Activated CD4-positive, alpha-beta T cell treated with anti-CD3 and anti-CD28 coated beads for 36 hours (primary cell): ENCODE measurements around the gene KCNMA1. TPM values are rescaled to one million over a fixed set of nuclear protein-coding genes. Genes with fewer than 3 reads are reported as not detected.

ENCODE experiments used
- ATAC-seq: fragments of 200-7000 bp; cut with Tn5 transposase; one replicate; pipeline ENCODE4 v1.10.0; 2021; ENCODE audit warnings: mild to moderate bottlenecking, moderate library complexity
- CTCF ChIA-PET: fragments of 350-600 bp; sonication (Branson Sonifier 250); formaldehyde crosslinking; loops from one replicate; lab custom pipeline; 2021; ENCODE audit warnings: antibody characterized with exemption; lab: Charles Lee
- POLR2A ChIA-PET: fragments of 350-600 bp; sonication (Branson Sonifier 250); formaldehyde crosslinking; loops from one replicate; lab custom pipeline; 2021; ENCODE audit warnings: antibody characterized with exemption, inconsistent platforms; lab: Charles Lee
- DNase-seq: peaks from one replicate; pipeline ENCODE4 v3.0.0-alpha.2; 2020
- H3K27ac Mint-ChIP-seq: one replicate; pipeline ENCODE4 v1.8.0; 2021; ENCODE audit warnings: mixed read lengths
- H3K27me3 Mint-ChIP-seq: one replicate; pipeline ENCODE4 v1.8.0; 2021; ENCODE audit warnings: mixed read lengths
- H3K36me3 Mint-ChIP-seq: one replicate; pipeline ENCODE4 v1.8.0; 2021; ENCODE audit warnings: low read depth, mixed read lengths
- H3K4me1 Mint-ChIP-seq: one replicate; pipeline ENCODE4 v1.8.0; 2021; ENCODE audit warnings: mixed read lengths
- H3K4me3 Mint-ChIP-seq: one replicate; pipeline ENCODE4 v1.8.0; 2021; ENCODE audit warnings: mild to moderate bottlenecking, moderate library complexity, mixed read lengths
- H3K9me3 Mint-ChIP-seq: one replicate; pipeline ENCODE4 v1.8.0; 2021; ENCODE audit warnings: low read depth, mixed read lengths
- intact Hi-C, 2 experiments: fragments of 100-400 bp; cut with DNase I in 1 of 2; cut with micrococcal nuclease in 1 of 2; formaldehyde crosslinking; loops; one replicate each; pipeline versions ENCODE4 v1.14.2 to v1.15.1; 2022 to 2024; cut with DNase I, micrococcal nuclease
- total RNA-seq, 2 experiments: library from RNA; stranded (reverse); gene quantifications; one replicate each; pipeline ENCODE4 v1.2.3, GENCODE V29; 2021

KCNMA1 gene
- total RNA-seq, 2 experiments from 2014 or later: 0.18 TPM; not detected in 1

DNA sequence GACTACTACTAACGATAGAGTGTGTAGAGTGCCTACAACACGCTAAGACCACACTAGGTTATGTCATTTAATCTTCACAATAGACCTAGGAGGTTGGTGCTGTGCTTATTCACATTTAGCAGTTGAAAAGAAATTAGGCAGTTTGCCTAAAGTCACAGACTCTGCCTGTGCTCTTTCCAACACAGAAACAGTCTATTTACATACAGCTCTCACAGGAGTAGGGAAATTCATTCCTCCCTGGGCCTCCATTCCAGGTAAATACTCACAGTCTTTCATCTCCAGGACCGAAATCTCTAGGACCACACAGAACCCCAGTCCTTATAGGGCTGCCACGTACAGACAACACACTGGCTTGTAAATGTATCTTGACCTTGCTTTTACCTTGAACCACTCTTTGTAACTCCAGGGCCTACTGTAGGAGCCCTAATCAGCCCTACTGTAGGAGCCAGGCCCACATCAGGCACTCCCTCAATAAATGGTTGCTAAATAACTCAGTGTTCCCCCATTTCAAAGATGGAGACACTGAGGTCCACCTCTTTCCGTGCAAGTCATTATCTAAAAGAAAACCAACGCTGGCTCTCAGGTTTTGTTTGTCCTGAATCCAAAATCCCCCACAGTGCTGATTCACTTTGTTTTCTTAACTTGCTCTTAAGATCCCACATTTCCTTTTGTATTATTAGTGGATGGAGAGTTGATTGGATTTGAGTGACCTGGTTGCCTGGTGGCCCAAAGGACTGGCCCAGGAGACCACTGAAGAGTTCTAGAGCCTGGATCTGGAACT lies 146.9 kb downstream of the KCNMA1 start:
- Mint-ChIP-seq H3K9me3 (no peaks in the 10 kb centered on the region), H3K27ac (no peak overlapping the region), H3K4me1 (no peaks in the 10 kb centered on the region), H3K4me3 (no peak overlapping the region), H3K36me3 (no peaks in the 10 kb centered on the region), H3K27me3 (peaks cover 2% of the 10 kb centered on the region)
- DNase-seq: no peak
- intact Hi-C loops: no loop called here
- CTCF ChIA-PET: no interaction called here
- POLR2A ChIA-PET: no interaction called here
- ATAC-seq: no peak

DNA sequence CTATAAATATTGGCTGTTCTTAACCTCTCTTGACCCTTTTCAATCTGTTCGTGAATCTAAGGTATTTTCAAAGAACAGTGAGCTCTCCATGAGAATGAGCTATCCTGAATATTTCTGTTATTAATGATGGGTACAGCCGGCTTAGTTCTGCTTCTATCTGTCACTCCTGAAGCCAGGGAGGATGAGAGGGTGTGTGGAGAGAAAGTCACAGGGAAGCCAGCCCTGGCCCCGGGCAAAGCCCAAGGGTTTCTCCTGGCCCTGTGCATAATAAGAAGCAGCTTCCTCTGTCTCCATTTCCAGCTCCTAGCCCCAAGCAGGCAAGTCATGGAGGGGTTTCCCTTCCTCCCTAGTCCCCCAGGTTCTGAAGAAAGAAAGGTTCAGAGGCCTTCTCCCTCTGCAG lies 151.1 kb downstream of the KCNMA1 start:
- DNase-seq (no peak), ATAC-seq (no peak)
- intact Hi-C loops: no loop called here
- POLR2A ChIA-PET: no interaction called here
- no peaks in the 10 kb centered on the region for H3K36me3 Mint-ChIP-seq
- no peaks in the 10 kb centered on the region for H3K4me1 Mint-ChIP-seq
- CTCF ChIA-PET: interaction anchor here (0.6 kb wide), 1 partner anchor 14 kb away, joined by 3 read pairs; no protein-coding TSS in a partner anchor
- H3K27ac Mint-ChIP-seq: no peak overlapping the region
- no peak overlapping the region for H3K4me3 Mint-ChIP-seq
- no peaks in the 10 kb centered on the region for H3K9me3 Mint-ChIP-seq
- H3K27me3 Mint-ChIP-seq: no peaks in the 10 kb centered on the region

DNA sequence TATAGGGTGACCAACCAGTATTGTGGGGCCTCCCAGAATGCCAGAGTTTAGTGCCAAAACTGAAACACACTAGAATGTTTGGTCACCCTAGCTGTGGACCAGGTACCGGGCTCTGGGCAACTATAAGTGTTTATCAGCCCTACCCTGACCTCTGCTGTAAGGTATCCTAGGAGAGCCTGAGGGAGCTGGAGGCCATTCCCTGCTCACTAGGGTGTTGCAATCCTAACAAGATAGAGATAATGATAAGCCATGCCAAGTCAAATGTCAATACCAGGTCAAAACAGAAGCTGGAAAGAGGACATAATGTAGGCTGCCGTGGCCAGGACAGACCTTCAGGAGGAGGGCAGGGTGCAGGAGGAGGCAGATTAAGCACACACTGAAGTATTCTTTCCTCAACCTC lies 151.8 kb downstream of the KCNMA1 start:
- H3K4me1 Mint-ChIP-seq: no peaks in the 10 kb centered on the region
- POLR2A ChIA-PET: no interaction called here
- no peak for ATAC-seq
- intact Hi-C loops: no loop called here
- DNase-seq: no peak
- H3K4me3 Mint-ChIP-seq: no peak overlapping the region
- H3K9me3 Mint-ChIP-seq: no peaks in the 10 kb centered on the region
- H3K27ac Mint-ChIP-seq: no peak overlapping the region
- no peaks in the 10 kb centered on the region for H3K27me3 Mint-ChIP-seq
- no peaks in the 10 kb centered on the region for H3K36me3 Mint-ChIP-seq
- CTCF ChIA-PET: no interaction called here

DNA sequence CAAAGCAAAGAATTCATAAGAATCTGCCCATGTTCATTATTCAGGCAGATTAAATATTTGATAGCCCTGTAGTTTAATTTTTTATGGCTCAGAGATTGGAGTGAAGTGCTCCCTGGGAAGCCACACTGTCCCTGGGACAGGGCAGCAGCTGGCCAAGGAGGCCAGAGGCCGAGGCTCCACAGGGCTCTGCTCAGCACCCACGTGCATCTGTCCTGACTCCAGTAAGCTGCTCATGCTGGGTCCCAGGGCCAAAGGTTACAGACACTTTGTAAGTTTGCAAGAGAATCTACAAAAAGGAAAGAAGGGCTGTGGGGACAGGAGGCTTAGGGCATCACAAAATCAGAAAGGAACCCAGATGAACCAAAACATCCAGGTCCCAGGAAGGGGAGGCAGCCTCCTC lies 155.5 kb downstream of the KCNMA1 start:
- CTCF ChIA-PET: no interaction called here
- POLR2A ChIA-PET: no interaction called here
- ATAC-seq: no peak
- Mint-ChIP-seq H3K27me3 (no peaks in the 10 kb centered on the region), H3K9me3 (no peaks in the 10 kb centered on the region), H3K27ac (no peak overlapping the region), H3K36me3 (no peaks in the 10 kb centered on the region), H3K4me3 (no peak overlapping the region), H3K4me1 (no peaks in the 10 kb centered on the region)
- intact Hi-C loops: no loop called here
- no peak for DNase-seq

DNA sequence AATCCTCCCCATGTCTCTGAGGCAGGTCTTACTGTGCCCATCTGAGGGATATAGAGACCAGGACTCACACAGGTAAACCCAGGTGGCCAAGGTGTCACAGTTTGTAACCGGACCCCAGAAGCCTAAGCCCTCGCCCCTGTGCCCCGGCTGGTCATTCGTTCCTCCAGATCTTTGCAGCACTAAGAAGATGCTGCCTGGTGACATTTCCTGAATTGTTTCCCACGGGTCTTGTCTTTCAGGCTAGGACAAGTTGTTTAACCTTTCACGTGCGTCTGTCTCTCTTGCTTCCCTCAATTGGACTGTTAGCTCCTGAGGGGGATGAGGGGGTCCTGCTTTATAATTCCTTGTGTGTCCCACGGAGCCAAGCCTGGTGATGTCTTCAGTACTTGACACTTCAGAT lies 158.0 kb downstream of the KCNMA1 start:
- CTCF ChIA-PET: no interaction called here
- POLR2A ChIA-PET: no interaction called here
- no peak for DNase-seq
- H3K9me3 Mint-ChIP-seq: no peaks in the 10 kb centered on the region
- no peak overlapping the region for H3K27ac Mint-ChIP-seq
- intact Hi-C loops: no loop called here
- ATAC-seq: no peak
- no peak overlapping the region for H3K4me3 Mint-ChIP-seq
- H3K4me1 Mint-ChIP-seq: no peaks in the 10 kb centered on the region
- H3K36me3 Mint-ChIP-seq: no peaks in the 10 kb centered on the region
- no peaks in the 10 kb centered on the region for H3K27me3 Mint-ChIP-seq

DNA sequence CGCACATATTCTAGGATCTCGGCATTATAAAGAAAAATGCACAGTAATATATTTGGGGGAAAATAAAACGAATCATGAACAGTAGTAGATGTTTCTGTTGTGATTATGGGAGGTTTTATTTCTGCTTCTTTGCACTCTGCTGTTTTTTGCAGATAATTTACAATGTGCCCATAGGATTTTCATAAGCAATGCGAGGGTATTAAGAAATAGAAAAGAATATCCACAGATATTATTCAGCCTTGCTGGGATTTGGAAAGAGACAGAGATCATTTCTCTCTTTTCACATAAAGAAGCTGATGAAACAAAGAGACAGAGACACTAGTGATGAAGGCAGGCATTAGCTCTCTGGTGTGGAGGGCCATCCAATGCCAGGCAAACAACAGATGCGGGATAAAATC lies 158.6 kb downstream of the KCNMA1 start:
- intact Hi-C loops: no loop called here
- Mint-ChIP-seq H3K27me3 (no peaks in the 10 kb centered on the region), H3K4me1 (no peaks in the 10 kb centered on the region), H3K9me3 (no peaks in the 10 kb centered on the region), H3K36me3 (no peaks in the 10 kb centered on the region), H3K4me3 (no peak overlapping the region), H3K27ac (no peak overlapping the region)
- no peak for ATAC-seq
- no peak for DNase-seq
- CTCF ChIA-PET: no interaction called here
- POLR2A ChIA-PET: no interaction called here

DNA sequence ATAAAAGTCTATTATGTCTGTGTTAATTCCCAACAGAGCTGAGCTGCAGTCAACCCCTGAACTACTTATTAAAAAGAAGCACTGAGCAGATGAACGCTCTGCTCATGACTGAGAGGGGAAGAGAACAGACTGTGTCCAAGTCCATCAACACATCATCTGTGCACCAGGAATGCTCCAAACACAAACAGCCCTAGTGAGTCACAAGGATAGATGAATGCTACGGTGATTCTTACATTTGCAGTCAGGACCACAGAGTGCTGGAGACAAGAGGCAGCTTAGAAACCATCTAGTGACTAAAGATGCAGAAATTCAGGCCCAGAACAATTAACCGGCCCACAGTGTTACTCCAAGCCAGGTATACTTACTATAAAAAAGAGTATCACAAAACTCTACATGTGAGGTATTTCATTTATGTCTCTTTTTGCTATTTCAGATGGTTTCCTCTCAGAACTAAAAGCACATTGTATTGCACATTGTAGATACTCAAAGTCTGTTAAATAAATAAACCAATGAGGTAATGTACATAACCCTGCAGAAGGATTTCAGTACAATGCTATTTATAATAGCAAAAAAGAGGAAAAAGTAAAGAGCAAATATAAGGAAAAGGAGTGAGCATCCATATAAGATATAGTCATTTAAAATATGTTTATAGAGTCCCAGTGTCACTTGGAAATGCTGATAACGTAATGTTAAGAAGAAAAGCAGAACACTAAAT lies 159.2 kb downstream of the KCNMA1 start:
- ChIA-PET CTCF (no interaction called here), POLR2A (no interaction called here)
- no peaks in the 10 kb centered on the region for H3K9me3 Mint-ChIP-seq
- no peaks in the 10 kb centered on the region for H3K4me1 Mint-ChIP-seq
- DNase-seq (no peak), ATAC-seq (no peak)
- no peaks in the 10 kb centered on the region for H3K27me3 Mint-ChIP-seq
- intact Hi-C loops: no loop called here
- no peaks in the 10 kb centered on the region for H3K36me3 Mint-ChIP-seq
- H3K27ac Mint-ChIP-seq: no peak overlapping the region
- no peak overlapping the region for H3K4me3 Mint-ChIP-seq

DNA sequence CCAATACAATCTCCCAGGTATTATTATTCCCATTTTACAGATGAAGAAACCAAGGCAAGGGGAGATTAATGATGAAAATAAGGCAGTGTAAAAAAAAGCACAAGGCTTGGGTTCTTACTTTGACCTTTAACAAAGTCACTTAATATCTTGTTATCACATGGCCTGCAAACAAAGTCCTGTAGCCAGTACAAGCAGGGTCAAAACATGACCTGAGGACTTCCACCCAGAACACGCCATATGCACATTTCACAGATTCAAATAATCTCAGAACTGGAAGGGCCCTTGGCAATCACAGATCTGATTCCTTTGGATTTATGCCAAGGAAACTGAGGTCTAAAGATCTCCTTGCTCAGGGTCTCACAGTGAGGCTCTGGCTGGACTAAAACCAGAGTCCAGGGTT lies 162.1 kb downstream of the KCNMA1 start:
- intact Hi-C loops: no loop called here
- no peaks in the 10 kb centered on the region for H3K27me3 Mint-ChIP-seq
- no peaks in the 10 kb centered on the region for H3K9me3 Mint-ChIP-seq
- POLR2A ChIA-PET: no interaction called here
- no peak overlapping the region for H3K4me3 Mint-ChIP-seq
- H3K36me3 Mint-ChIP-seq: no peaks in the 10 kb centered on the region
- no peaks in the 10 kb centered on the region for H3K4me1 Mint-ChIP-seq
- H3K27ac Mint-ChIP-seq: no peak overlapping the region
- CTCF ChIA-PET: no interaction called here
- ATAC-seq: no peak
- DNase-seq: no peak

DNA sequence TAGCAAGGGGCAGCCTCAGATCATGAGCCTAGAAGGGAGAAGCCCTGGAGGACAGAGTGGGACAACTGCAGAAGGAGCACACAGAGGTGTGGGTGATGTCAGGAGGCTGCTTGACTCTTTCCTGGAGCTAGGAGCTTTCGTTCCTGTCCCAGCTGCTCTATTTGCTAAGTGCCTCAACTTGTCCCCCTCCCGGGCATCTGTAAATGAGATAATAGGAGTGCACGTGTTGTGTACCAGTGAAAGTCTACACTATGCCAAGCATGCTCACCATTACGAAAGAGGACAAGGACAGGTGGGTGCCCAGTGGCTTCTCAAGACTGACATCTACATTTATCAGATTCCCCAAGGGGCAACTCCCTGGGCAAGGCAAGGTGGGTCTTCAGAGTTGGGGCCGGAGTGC lies 162.7 kb downstream of the KCNMA1 start:
- no peaks in the 10 kb centered on the region for H3K9me3 Mint-ChIP-seq
- CTCF ChIA-PET: no interaction called here
- intact Hi-C loops: no loop called here
- H3K4me1 Mint-ChIP-seq: no peaks in the 10 kb centered on the region
- H3K27me3 Mint-ChIP-seq: no peaks in the 10 kb centered on the region
- ATAC-seq: no peak
- no peak overlapping the region for H3K4me3 Mint-ChIP-seq
- POLR2A ChIA-PET: no interaction called here
- no peak for DNase-seq
- no peaks in the 10 kb centered on the region for H3K36me3 Mint-ChIP-seq
- H3K27ac Mint-ChIP-seq: no peak overlapping the region

DNA sequence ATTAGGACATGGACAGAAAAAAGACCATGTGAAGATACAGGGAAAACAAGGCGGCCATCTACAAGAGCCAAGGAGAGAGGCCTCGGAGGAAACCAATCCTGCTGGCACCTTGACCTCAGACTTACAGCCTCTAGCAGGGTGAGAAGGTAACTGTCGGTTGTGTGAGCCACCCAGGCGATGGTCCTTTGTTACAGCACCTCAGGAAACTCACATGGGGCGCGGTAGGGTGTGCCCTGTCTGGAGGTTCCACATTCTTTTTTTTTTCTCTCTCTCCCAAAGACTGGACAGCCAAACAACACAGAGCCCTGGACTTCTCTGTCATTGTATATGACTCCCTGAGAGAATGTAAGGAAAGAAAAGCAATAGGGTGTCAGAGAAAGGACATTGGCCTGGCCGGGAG lies 163.2 kb downstream of the KCNMA1 start:
- Mint-ChIP-seq H3K27me3 (no peaks in the 10 kb centered on the region), H3K36me3 (no peaks in the 10 kb centered on the region), H3K27ac (no peak overlapping the region), H3K9me3 (no peaks in the 10 kb centered on the region), H3K4me1 (no peaks in the 10 kb centered on the region), H3K4me3 (no peak overlapping the region)
- ATAC-seq (no peak), DNase-seq (no peak)
- POLR2A ChIA-PET: no interaction called here
- CTCF ChIA-PET: no interaction called here
- intact Hi-C loops: no loop called here

DNA sequence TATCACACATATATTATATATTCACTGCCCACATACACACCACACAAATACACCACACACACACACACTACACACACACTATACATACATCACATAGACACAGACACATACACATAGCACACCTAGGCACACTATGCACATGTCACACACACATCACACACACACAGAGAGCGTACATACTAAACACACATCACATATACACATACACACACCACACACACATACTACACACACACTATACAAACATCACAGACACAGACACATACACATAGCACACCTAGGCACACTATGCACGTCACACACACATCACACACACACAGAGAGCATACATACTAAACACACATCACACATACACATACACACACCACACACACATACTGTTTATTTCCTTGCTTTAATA lies 165.5 kb downstream of the KCNMA1 start:
- CTCF ChIA-PET: no interaction called here

DNA sequence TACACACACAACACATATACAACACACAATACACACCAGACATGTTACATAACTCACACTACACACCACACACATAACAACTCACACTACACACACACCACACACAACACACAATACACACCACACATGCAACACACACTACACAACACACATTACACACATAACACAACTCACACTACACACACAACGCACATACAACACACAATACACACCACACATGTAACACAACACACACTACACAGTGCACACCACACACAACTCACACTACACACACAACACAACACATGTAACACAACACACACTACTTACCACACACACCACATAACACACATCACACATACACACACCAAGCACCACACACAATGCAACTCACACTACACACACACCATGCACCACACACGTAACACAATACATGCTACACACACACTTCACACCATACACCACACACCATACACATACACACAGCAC lies 166.5 kb downstream of the KCNMA1 start:
- H3K4me3 Mint-ChIP-seq: no peak overlapping the region
- CTCF ChIA-PET: no interaction called here
- H3K36me3 Mint-ChIP-seq: no peaks in the 10 kb centered on the region
- no peak for ATAC-seq
- intact Hi-C loops: no loop called here
- H3K9me3 Mint-ChIP-seq: no peaks in the 10 kb centered on the region
- POLR2A ChIA-PET: no interaction called here
- no peaks in the 10 kb centered on the region for H3K4me1 Mint-ChIP-seq
- no peaks in the 10 kb centered on the region for H3K27me3 Mint-ChIP-seq
- no peak for DNase-seq
- H3K27ac Mint-ChIP-seq: no peak overlapping the region

More for the DNA sequence above, 165.5 kb downstream of the KCNMA1 start:
- POLR2A ChIA-PET: no interaction called here
- H3K36me3 Mint-ChIP-seq: no peaks in the 10 kb centered on the region
- ATAC-seq: no peak
- H3K27me3 Mint-ChIP-seq: no peaks in the 10 kb centered on the region
- intact Hi-C loops: no loop called here
- no peak overlapping the region for H3K4me3 Mint-ChIP-seq
- no peaks in the 10 kb centered on the region for H3K9me3 Mint-ChIP-seq
- H3K27ac Mint-ChIP-seq: no peak overlapping the region
- DNase-seq: no peak
- H3K4me1 Mint-ChIP-seq: no peaks in the 10 kb centered on the region
